Ramos (cell line): ENCODE results near the gene SRD5A2.

Experiments
- in situ Hi-C: fragments of 300-500 bp; cut with MboI; formaldehyde crosslinking; loops from one replicate; pipeline ENCODE4 v1.14.3; 2022; ENCODE audit warnings: low sequenced_read_pairs; ENCODE audit not compliant: unreplicated experiment

The SRD5A2 gene, protein sequence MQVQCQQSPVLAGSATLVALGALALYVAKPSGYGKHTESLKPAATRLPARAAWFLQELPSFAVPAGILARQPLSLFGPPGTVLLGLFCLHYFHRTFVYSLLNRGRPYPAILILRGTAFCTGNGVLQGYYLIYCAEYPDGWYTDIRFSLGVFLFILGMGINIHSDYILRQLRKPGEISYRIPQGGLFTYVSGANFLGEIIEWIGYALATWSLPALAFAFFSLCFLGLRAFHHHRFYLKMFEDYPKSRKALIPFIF

DNA sequence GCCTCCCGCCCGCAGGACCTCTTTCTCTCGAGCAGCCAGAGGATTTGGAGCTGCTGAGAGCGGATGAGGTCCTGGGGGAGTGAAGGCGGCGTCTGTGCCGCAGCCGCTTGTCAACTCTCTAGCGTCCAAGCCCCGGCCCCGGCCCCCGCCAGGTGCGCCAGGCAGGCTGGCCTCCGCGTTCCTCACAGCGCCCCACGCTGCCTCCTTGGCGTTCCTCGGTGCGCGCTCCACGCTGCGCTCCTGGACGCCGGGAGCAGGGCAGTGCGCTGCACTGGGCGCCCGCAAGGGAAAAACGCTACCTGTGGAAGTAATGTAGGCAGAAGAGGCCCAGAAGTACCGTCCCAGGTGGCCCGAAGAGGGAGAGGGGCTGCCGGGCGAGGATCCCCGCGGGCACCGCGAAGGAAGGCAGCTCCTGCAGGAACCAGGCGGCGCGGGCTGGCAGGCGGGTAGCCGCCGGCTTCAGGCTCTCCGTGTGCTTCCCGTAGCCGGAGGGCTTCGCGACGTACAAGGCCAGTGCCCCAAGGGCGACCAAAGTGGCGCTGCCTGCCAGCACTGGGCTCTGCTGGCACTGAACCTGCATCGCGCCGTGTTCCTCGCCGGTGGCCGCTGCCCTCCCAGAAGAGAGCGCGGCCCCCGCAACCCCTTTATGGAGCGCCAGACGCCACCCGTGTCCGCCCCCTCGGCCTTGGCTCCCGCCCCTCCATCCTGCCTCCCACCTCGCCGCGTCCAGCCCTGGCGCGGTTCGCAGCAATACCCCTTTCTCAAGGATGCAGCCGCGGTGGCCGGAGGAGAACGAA, at the start of gene SRD5A2:
TSS of gene SRD5A2 (minus strand) at position 618 of the 797 bp plus-strand sequence. CDS start at position 580, 38 bp downstream.
- in situ Hi-C loops = no loop called here

DNA sequence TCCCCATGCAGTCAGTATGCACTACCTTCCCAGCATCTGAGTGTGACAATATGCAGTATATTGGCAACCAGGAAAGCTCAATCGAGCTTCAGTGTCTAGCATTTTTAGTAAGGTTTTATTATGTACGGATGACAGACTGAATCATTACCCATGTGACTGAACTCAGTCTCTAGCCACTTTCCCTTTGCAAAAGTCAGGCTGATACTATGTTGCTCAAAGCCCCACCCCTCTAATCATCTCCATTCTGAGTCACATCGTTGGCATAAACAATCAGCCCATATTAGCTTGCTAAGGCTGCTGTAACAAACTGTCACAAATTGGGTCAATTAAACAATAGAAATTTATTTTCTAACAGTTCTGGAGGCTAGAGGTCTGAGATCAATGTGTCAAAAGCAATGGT, 25.8 kb upstream of the SRD5A2 start:
- in situ Hi-C loops = no loop called here

DNA sequence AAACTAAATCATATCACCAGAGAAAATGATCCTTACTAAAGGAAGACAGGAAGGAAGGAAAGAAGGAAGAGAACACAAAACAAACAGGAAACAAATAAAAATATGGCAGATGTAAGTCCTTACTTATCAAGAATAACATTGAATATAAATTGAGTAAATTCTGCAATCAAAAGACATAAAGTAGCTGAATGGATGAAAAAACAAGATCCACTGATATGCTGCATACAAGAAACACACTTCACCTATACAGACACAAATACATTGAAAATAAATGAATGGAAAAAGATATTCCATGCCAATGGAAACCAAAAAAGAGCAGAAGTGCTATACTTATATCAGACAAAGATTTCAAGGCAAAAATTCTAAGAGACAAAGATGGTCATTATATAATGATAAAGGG, 18.0 kb upstream of the SRD5A2 start:
- in situ Hi-C loops = no loop called here

DNA sequence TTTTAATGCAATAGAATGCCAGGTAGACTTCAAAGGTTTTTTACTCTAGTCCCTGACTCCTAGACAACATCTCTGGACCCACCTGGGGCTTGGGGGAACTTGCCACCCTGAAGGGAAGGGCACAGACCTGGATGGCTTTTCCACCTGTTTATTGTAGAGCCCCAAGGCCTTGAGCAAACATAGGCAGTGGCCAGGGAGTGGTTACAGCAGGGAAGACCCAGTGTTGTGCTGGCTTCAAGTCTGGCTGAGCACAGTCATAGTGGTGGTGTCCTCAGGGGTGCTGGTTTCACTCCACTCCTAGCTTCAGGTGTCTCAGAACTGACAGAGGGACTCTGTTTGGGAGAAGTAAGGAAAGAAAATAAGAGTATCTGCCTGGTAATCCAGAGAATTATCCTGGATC, 5.5 kb upstream of the SRD5A2 start:
- in situ Hi-C loops = no loop called here

DNA sequence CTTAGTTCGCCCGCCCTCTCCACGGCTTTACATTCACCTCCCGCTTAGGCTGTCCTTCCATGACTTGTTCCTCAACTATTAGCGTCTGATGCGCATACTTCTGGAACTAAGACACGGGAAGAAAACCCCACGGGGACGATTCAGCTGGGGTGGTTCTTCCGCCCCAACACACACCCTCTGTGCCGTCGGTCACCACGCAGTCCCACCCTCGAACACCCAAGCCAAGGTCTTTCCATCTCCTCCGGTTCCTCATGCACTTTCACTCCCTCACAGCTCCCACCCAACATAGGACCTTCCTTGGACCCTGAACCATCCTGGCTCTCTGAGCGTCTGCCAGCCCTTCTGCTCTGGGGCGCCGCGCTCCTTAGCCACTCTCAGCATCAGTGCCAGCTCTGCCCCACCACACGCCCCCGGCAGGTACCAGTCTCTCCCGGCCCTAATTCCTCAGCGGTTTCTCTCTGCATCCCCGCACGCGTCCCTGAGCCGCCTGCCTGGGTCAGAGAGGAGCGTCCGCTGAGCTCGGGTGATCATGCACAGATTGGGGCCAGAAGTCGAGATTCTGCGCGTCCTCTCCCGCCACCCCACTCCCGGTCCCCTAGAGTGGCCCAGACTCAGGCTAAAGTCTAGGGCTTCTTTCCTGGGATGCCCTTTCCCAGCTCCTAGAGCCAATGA, 522 bp upstream of the SRD5A2 start:
- in situ Hi-C loops = no loop called here

DNA sequence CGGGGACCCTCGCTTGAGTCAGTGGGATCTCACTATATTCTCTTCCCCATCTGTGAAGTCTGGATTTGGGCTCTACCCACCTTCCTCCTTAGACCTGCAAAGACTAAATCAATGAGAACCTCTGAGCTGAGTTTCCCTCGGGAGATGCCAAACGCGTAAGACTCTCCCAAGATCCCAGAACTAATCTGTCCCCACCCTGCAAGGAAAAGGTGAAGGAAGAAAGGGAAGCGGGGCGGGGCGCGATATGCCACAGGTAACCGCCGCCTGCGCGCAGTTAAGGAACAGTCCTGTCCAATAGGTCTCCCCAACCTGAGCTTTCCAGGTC, 780 bp downstream of the SRD5A2 start:
- in situ Hi-C loops = no loop called here

DNA sequence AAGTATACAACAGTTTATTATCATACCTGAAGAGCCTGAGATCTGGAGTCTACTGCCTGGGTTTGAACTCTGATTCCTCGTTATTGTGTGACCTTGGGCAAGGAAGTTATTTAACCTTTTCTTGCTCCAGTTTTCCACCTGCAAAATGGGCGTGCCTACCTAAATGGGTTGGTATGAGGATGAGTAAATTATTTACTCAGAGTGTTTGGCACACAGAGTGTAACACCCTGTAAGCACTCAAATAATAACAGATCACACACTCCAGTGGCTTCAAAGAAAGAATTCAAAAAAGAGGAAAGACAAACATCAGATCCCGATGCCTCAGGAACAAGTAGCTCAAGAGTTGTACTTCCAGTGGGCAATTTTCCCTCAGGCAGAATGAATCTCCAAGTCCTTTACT, 2.4 kb downstream of the SRD5A2 start:
- in situ Hi-C loops = no loop called here

DNA sequence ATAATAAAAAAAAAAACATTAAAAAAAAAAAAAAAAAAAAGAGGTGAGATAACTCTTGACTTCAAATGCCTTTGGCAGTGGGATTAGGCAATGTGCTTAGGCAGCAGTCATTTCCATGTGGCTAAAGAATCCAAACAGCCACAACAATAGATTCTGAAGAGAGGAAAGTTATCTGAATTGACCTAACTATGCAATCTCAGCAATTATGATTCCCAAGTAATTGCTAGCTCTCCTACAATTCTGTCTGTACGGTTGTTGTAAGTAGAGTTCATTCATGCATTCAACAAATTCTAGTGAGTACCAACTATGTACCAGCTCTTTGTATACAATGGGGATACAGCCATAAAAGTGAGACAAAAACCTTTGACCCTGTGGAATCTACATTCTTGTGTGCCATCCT, 3.6 kb downstream of the SRD5A2 start:
- in situ Hi-C loops = no loop called here

DNA sequence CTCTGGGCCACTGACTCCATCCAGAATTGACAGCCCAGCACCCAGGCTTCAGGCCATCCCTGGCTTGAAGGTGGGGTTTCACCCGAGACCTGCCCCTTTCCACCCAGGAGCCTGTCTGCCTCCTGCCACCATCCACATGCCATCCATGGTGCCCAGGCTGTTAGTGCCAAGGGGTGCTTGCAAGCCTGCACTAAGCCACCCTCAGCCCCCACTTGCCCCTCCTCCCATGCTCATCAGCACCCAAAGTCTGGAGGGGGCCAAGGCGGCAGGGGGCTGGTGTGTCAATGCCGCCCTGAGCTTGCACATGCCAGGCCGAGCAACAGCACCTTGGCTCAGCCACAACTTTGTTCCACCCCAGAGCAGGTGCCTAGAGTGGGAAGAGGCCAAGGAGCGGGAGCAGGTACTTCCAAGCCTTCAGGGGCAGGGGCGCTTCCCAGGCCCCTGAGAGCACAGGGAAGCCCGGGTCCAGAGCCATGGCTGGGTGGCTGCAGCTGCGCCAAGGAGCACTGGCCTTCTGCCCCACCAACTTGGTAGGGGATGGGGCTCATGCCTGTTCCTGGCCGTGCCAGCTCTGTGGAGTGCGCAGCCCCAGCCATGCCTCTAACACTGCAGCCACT, 12.0 kb downstream of the SRD5A2 start:
- in situ Hi-C loops = no loop called here

DNA sequence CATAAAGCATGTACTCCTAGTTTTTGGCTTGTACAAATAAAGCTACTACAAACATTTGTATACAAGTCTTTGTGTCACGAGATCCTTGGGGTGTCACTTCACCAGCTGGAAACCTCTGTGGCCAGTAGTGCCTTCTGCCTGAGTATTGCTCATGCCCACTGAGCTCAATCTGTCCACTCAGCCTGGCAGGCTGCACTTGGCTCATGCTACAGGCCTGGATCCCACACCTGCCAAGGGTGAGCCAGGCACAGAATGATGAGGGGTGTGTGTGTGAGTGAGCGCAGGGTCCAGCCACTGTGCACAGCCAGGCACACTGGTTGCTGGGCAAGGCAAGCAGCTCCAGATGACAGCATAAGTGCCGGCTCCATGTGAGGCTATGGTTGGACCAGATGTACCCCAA, 13.1 kb downstream of the SRD5A2 start:
- in situ Hi-C loops = no loop called here

DNA sequence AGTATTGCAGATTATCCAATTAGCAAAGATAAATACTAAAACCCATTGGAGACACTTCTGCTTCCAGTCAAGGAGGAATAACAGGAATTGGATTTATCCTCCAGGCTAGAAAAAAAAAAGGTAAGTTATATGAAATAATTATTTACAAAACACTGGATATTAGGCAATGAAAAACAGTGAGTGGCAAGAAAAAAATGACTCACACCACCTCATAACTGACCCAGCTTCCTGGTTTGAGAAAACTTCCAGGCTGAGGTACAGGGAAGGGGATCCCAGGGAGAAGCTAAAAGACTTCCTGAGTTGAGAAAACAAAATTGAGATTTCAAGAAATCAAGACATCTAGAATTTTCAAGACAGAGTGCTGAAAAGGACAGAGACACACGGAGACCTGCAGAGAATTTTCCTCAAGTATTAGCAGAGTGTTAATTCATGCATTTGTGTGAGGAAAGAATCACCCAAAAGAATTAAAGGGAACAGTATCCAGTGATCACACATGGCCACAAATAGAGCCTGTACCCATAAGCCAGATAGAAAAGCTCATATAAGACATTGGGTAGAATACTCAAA, 17.4 kb downstream of the SRD5A2 start:
- in situ Hi-C loops = no loop called here

DNA sequence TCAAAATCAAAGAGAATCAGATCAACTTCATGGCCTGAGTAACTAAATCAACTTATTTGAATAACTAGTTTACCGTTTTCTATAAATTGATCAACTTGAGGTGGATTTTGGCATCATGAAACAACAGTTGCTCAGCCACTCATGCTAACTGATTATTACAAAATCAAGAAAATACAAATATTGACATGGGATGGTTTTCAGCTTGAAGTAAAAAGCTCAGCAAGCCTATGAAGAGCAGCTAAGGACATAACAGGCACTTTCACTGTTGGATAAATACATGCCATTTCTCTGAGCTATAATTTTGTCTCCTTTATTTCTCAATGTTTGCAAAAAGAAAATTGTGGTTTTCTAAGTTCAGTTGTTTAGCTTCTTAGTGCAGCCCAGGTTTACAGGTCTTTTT, 18.9 kb downstream of the SRD5A2 start:
- in situ Hi-C loops = no loop called here

DNA sequence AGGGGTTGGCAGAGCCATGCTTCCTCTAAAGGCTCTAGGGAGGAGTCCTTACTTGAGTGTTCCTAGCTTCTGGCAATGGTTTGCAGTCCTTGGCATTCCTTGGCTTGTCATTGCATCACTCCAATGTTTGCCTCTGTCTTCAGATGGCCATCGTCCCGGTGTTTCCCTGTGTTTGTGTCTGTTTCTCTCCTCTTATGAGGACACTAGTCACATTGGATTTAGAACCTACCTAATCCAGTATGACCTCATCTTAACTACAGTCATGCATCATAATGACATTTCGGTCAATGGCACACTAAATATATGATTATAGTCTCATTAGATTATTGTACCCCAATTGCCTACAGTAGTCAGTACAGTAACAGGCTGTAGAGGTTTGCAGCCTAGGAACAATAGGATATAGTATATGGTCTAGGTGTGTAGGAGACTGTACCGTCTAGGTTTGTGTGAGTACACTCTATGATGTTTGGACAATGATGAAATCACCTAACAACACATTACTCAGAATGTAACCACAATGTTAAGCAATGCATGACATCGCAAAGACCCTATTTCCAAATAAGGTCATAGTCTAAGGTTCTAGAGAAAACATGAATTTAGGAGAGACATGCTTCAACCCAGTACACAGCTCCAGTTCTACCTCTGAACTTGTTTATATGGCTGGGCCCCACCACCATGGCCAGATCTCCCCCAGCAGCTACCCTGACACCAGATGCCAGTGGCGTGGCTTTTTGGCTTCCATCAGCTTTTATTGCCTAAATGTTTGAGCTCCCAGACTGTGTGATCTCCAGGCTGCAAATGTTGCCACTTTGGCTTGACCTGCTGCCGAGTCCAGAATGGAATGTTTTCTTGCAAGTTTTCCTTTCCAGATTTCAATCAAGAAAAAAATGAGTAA, 22.1 kb downstream of the SRD5A2 start:
- in situ Hi-C loops = no loop called here

DNA sequence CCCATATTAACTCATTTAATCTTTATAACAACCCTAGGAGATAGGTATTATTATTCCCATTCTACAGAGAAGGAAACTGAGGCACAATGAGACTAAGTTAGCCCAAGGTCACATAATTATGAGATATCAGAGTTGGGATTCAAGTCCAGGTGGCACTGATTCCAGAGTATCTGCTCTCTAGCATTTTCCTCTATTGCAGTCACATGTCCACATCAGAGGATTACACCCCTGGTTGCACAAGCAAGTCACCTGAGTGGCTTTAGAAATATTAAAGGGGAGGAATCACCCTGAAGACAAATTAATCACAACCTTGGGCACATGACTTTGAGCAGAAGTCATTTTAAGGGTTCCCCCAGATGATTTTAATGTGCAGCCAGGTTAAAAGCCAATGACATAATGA, 23.8 kb downstream of the SRD5A2 start:
- in situ Hi-C loops = no loop called here

DNA sequence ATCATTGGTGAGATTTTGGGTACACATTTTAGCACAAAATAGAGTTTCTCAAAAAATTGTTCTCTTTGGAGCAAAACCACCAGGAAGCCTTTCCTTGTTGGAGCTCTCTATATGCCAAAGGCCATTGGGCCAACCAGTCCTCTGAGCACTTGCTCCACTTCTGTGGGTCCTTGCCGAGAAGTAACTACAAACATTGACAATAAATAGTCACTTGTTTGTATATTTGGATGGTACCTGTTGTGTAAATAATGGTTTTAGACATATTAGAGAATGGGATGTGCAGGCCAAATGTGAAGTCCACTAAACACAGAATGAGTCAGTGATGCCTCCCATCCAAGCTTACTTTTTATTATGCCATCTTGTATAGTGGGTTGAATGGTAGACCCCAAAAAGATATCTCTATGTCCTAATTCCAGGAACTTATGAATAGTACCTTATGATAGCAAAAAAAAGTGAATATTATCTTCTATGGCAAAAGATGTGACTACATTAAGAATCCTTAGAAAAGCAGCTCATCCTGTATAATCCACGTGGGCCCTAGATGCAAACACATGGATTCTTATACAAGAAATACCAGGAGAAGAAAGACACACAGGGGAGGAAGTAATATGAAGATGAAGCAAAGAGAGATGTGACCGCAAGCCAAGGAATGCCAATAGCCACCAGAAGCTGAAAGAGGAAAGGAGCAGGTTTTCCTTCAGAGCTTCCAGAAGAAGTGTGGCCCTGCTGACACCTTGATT, 24.6 kb downstream of the SRD5A2 start:
- in situ Hi-C loops = no loop called here

DNA sequence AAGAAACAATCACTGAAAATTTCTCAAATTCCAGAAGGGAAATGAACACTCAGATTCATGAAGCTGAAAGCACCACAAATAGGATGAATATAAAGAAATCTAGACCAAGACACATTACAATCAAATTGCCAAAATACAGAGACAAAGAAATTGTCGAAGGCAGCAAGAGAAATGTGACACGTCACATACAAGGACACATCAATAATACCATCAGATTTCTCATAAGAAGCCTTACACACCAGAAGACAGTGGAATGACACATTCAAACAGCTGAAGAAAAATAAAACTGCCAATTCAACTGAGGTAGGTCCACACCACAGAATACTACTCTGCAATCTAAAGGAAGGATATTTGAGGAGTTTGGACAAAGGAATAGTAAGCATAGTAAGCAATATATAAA, 27.4 kb downstream of the SRD5A2 start:
- in situ Hi-C loops = no loop called here

DNA sequence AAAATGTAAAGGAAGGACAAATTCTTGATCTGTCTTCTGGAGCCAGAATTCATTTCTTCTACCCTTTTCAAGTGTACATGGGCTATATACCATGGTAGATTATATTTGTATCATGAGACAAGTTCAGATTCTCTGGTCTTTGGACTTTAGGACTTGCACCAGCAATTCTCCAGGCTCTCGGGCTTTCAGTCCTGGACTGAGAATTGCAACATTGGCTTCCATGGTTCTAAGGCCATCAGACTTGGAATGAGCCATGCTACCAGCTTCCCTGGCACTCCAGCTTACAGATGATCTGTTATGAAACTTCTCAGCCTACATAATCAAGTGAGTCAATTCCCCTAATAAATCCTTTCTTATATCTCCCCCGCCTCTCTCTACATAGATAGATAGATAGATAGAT, 33.3 kb downstream of the SRD5A2 start:
- in situ Hi-C loops = no loop called here

DNA sequence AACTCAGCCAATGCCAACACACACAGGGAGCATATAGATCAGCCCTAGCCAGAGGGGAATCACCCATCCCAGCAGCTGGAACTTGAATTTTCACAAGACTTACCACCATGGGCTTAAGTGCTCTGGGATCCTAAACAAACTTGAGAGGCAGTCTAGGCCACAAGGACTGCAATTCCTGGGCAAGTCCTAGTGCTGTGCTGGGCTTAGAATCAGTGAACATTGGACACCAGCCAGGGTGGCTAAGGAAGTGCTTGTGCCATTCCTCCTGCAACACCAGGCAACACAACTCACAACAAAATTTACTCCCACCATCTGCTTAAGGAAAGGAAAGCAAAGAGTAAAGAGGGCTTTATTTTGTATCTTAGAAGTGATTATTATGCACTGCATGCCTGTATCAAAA, 38.9 kb downstream of the SRD5A2 start:
- in situ Hi-C loops = no loop called here

DNA sequence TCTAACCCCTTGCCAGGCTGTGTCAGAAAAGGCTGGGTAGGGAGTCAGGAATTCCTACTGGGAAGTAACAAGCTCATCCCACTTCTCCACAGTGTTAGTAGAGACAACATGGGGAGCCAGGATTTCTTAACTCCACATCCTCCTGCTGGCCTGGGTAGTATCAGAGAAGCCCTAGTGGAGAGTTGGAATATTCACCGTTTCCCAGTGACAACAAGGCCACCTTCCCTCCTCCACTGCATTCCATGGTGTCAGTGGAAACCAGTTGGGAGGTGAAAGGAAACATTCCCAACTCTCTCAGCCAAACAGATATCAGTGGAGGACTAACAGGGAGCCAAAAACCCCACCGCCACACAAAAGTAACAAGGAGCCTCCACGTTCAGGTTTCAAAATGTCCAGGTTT, 41.2 kb downstream of the SRD5A2 start:
- in situ Hi-C loops = no loop called here
